Adrenal gland (tissue), 12 donors: Measurements from ENCODE around the gene XPR1. TPM values are rescaled to one million over a fixed set of nuclear protein-coding genes. Genes with fewer than 3 reads are reported as not detected.

Experiments
- DNase-seq, 7 donors: peaks; one replicate each; pipeline ENCODE4 v3.0.0-alpha.2; 2019 to 2020
- H3K27ac ChIP-seq, 5 donors: fragments of 200-600 bp; sonication (generic) in 4 of 5; 1 replicate in 3 of 5; 2 replicates in 2 of 5; pipeline versions ENCODE4 v1.5.1 to v1.8.0; 2016 to 2020; ENCODE audit warnings: mild to moderate bottlenecking in 1 of 5
- H3K27me3 ChIP-seq: fragments of 200-600 bp; 2 replicates; pipeline ENCODE4 v1.8.0; 2021
- H3K36me3 ChIP-seq, 2 donors: fragments of 200-600 bp; replicated peaks in 1 of 2; 1 replicate in 1 of 2; 2 replicates in 1 of 2; pipeline versions ENCODE4 v1.5.1 to v1.8.0; 2018 to 2022
- H3K4me1 ChIP-seq, 2 donors: fragments of 200-600 bp; replicated peaks in 1 of 2; 1 replicate in 1 of 2; 2 replicates in 1 of 2; pipeline versions ENCODE4 v1.5.1 to v1.8.0; 2018 to 2021
- H3K4me3 ChIP-seq, 4 donors: fragments of 200-600 bp; sonication (generic) in 3 of 4; one replicate each; pipeline ENCODE4 v1.5.1; 2016 to 2018
- H3K9me3 ChIP-seq, 3 donors: fragments of 200-600 bp; sonication (generic) in 1 of 3; replicated peaks in 1 of 3; 1 replicate in 2 of 3; 2 replicates in 1 of 3; pipeline versions ENCODE4 v1.5.1 to v1.8.0; 2016 to 2021
- CTCF ChIP-seq, 6 experiments: fragments of 450-650 bp in 4 of 6; fragments of 200-600 bp in 2 of 6; sonication (generic) in 1 of 6; IDR thresholded peaks; 1 replicate in 5 of 6; 2 replicates in 1 of 6; pipeline versions ENCODE4 v1.5.1 to v1.8.0; 2016 to 2021; ENCODE audit warnings: antibody characterized with exemption in 6 of 6, mild to moderate bottlenecking in 2 of 6, moderate library complexity in 1 of 6
- POLR2A ChIP-seq, 2 donors: fragments of 450-650 bp; IDR thresholded peaks; one replicate each; pipeline ENCODE4 v1.6.1; 2017; ENCODE audit warnings: antibody characterized with exemption in 2 of 2, mild to moderate bottlenecking in 2 of 2, moderate library complexity in 1 of 2
- WGBS, 4 donors: extraction: QIAGEN DNeasy Blood & Tissue Kit in 2 of 4; methylation state at CpG; one replicate each; pipeline versions ENCODE4 v1.1.5 to v1.1.7; 2013 to 2017; 5-methylcytosine and 5-hydroxymethylcytosine counted together
- intact Hi-C, 2 donors: fragments of 100-400 bp; cut with DNase I; formaldehyde crosslinking; loops; one replicate each; pipeline versions ENCODE4 v1.14.1 to v1.15.0; 2022 to 2023
- polyA plus RNA-seq, 3 donors: library from polyadenylated mRNA; stranded (reverse); fragments of 200-250 nt in 2 of 3; fragments of 350-450 nt in 1 of 3; fragmentation: Illumina TruSeq in 1 of 3; extraction: RNeasy Lipid Tissue Mini Kit (QIAGEN cat#74804) in 1 of 3; gene quantifications; one replicate each; pipeline ENCODE4 v1.2.3, GENCODE V29; 2013 to 2014
- small RNA-seq, 2 donors: library from RNA; depleted of rRNA; stranded (forward); fragments of <200 nt; gene quantifications; one replicate each; pipeline ENCODE3, GENCODE V24; 2016
- total RNA-seq, 9 donors: library from RNA; depleted of rRNA in 4 of 9; stranded (reverse); fragments of >200 nt in 4 of 9; fragments of 120-200 nt in 1 of 9; fragmentation: NEBNext Ultra II Directional in 1 of 9; extraction: Animal tissue kit (Norgen Biotek cat#: 25700) in 1 of 9; gene quantifications; one replicate each; pipeline versions ENCODE4 v1.1.0 to v1.2.4, GENCODE V29; 2013 to 2023
- donor health status: healthy with polysubstance abuse.
- donor health status: Bipolar disorder and iron deficiency.
- donor health status: DM: yes; HTN: yes; CAD: no.
- donor health status: DM: no; HTN: no; CAD: no.
- donor health status: DM: no; HTN: no; CAD: no.
- donor health status: DM: yes; HTN: yes; CAD: no.

XPR1 gene
- total and polyA plus RNA-seq, 12 donors = 4.8 to 53.0 (median 24.1) TPM

DNA sequence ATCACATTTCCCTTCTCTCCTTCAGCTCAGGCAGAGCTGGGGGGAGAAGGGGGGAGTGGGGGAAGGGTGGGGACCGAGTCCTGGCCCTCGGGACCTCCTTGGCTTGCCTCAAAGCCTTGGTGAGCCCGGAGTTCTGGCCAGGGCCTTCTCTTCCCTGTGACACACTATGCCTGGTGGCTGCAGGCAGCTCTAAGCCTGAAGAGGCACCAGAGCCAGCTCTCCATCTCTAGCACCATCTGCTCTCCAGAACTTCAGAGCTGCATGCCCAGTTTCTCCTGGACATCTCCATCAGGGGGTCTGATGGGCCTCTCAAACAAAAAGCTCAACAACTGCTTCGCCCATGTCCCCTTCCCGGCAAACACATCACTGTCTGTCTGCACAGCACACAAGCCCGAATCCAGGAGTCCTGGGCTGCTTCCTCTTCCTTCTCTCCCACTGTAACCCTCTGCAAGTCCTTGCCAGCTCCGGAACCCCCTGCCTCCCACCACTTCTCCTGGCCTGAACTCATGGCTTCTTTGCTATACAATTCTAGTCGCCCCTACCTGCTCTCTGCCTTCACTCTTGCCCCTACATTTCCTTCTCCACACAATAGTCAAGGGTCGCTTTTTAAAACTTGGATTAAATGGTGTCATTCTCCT, 307.4 kb downstream of the XPR1 start:
- Histone ChIP-seq H3K4me1 (no peaks in the 10 kb centered on the region), H3K4me3 (no peak overlapping the region), H3K9me3 (no peaks in the 10 kb centered on the region), H3K27ac (no peak overlapping the region), H3K27me3 (no peaks in the 10 kb centered on the region), H3K36me3 (peaks cover 0 to 5% of the 10 kb centered on the region in 2 donors)
- TF ChIP-seq POLR2A (IDR thresholded peaks at IDR 0.05) (no peak), CTCF (IDR thresholded peaks at IDR 0.05) (no peak)
- DNase-seq = no peak
- WGBS, 4 donors = 79 to 89% (median 82%) methylated on average over 6 to 9 of the region's 9 CpGs
- intact Hi-C loops = no loop called here

- 91 to 93% (median 92%) methylated on average over 3 of the region's 3 CpGs for WGBS, 4 donors
- DNase-seq = no peak
Measured at GRCh38 chr1:180939711-180940103, 307.9 kb downstream of the XPR1 start.

More at GRCh38 chr1:180939711-180940103, 307.9 kb downstream of the XPR1 start:
- no peaks in the 10 kb centered on the region for H3K9me3 ChIP-seq
- TF ChIP-seq POLR2A (IDR thresholded peaks at IDR 0.05) (no peak), CTCF (IDR thresholded peaks at IDR 0.05) (no peak)
- peaks cover 0 to 5% of the 10 kb centered on the region in 2 donors for H3K36me3 ChIP-seq
- intact Hi-C loops = no loop called here
- H3K4me3 ChIP-seq = no peak overlapping the region
- H3K27me3 ChIP-seq = no peaks in the 10 kb centered on the region
- H3K4me1 ChIP-seq = no peaks in the 10 kb centered on the region
- no peak overlapping the region for H3K27ac ChIP-seq

Small RNA genes lying within 50 kb of the gene (small RNA-seq; reads per million reads assigned to genes)
- 0 reads per million in 2 donors for gene RF00026

Other genes starting within 250 kb of the XPR1 start
- 10 to 100 TPM; 28.7 to 75.1 (median 36.9) TPM for gene ACBD6, start 129.4 kb upstream of the XPR1 start, total RNA-seq
- 10 to 100 TPM; 32.0 to 45.0 (median 36.2) TPM for gene ACBD6, start 129.4 kb upstream of the XPR1 start, polyA plus RNA-seq
- under 1 TPM in 1 of 9 donors, not detected in 8; 0.14 TPM for gene OVAAL, start 73.1 kb upstream of the XPR1 start, total RNA-seq
- gene OVAAL, start 73.1 kb upstream of the XPR1 start, polyA plus RNA-seq = not detected